RWPE1 (cell line): Measurements from ENCODE around the gene IMMP2L.
"Not testable (repeated sequence)": the region's sequence is repeated elsewhere in the genome, so short reads cannot be mapped to it uniquely, and the experiment has no call there.

Experiments used
- CTCF ChIA-PET: fragments of 350-600 bp; sonication (Branson Sonifier 250); formaldehyde crosslinking; extraction: SDS; loops from one replicate; lab custom pipeline; 2021; lab: Yijun Ruan, JAX
- POLR2A ChIA-PET: fragments of 400-600 bp; formaldehyde crosslinking; extraction: SDS; loops from one replicate; lab custom pipeline; 2020; ENCODE audit warnings: antibody characterized with exemption; ENCODE audit not compliant: low non-redundant PET; lab: Yijun Ruan, JAX
- DNase-seq: peaks from one replicate; pipeline ENCODE4 v3.0.0; 2012; ENCODE audit warnings: low spot score
- H3K27ac ChIP-seq: fragments of 450-650 bp; 2 replicates; pipeline ENCODE4 v1.5.1; 2017
- CTCF ChIP-seq: fragments of 450-650 bp; conservative IDR thresholded peaks from 2 replicates; pipeline ENCODE4 v1.5.1; 2017; ENCODE audit warnings: low read depth, mild to moderate bottlenecking

IMMP2L gene

DNA sequence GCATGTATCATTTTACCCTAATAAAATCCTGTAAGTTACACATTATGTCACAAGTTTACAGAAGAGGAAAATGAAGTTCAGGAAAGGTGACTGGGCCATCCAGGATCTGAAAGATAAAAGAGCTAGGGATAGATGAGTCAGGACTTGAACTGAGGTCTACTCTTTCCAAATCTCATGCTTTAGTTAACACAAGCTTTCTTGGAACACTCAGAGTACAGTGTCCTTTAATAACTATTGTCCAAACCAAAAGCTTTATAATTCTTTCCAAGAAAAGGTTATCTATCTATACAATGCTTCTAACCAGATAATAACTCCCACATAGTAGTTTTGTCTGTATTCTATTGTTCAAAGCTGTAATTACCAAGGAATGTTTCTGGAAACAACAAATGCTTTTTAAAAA is 306.7 kb downstream of the IMMP2L start:
- ChIA-PET POLR2A (no interaction called here), CTCF (no interaction called here)
- DNase-seq = peak; percentile 7
- H3K27ac ChIP-seq = no peak overlapping the region
- no peak for TF ChIP-seq CTCF

DNA sequence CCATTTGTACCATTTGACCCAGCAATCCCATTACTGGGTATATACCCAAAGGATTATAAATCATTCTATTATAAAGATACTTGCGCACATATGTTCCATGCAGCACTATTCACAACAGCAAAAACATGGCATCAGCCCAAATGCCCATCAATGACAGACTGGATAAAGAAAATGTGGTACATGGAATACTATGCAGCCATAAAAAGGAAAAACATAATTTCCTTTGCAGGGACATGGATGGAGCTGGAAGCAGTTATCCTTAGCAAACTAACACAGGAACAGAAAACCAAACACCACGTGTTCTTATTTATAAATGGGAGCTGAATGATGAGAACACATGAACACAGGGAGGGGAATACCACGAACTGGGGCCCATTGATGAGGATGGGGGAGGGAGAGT is 310.9 kb downstream of the IMMP2L start:
- CTCF ChIA-PET, H3K27ac ChIP-seq, POLR2A ChIA-PET, DNase-seq: not testable (repeated sequence)

DNA sequence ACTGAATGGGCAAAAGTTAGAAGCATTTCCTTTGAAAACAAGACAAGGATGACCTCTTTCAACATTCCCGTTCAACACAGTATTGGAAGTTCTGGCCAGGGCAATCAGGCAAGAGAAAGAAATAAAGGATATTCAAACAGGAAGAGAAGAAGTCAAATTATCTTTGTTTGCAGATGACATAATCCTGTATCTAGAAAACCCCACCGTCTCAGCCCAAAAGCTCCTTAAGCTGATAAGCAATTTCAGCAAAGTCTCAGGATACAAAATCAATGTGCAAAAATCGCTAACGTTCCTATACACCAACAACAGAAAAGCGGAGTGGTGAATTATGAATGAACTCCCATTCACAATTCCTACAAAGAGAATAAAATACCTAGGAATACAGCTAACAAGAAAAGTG is 312.5 kb downstream of the IMMP2L start:
- CTCF ChIA-PET, POLR2A ChIA-PET, DNase-seq: not testable (repeated sequence)

GRCh38 chr7:111242141-111242755 is 320.0 kb downstream of the IMMP2L start:
- TF ChIP-seq CTCF = no peak
- DNase-seq = no peak
- no peak overlapping the region for H3K27ac ChIP-seq
- CTCF ChIA-PET = no interaction called here
- POLR2A ChIA-PET = no interaction called here

More for the DNA sequence above, 312.5 kb downstream of the IMMP2L start:
- H3K27ac ChIP-seq = not testable (repeated sequence)

- H3K27ac ChIP-seq = no peak overlapping the region
- ChIA-PET CTCF (interaction anchor here (0.7 kb wide), 1 partner anchor 490 kb away, joined by 3 read pairs; no protein-coding TSS in a partner anchor), POLR2A (no interaction called here)
- no peak for DNase-seq
- no peak for TF ChIP-seq CTCF
These were observed 321.9 kb downstream of the IMMP2L start for GRCh38 chr7:111240371-111240770.

GRCh38 chr7:111239437-111239836 is 322.9 kb downstream of the IMMP2L start:
- no peak overlapping the region for H3K27ac ChIP-seq
- DNase-seq = no peak
- POLR2A ChIA-PET = no interaction called here
- TF ChIP-seq CTCF = no peak
- CTCF ChIA-PET = interaction anchor here (0.7 kb wide), 1 partner anchor 491 kb away, joined by 3 read pairs; no protein-coding TSS in a partner anchor

DNA sequence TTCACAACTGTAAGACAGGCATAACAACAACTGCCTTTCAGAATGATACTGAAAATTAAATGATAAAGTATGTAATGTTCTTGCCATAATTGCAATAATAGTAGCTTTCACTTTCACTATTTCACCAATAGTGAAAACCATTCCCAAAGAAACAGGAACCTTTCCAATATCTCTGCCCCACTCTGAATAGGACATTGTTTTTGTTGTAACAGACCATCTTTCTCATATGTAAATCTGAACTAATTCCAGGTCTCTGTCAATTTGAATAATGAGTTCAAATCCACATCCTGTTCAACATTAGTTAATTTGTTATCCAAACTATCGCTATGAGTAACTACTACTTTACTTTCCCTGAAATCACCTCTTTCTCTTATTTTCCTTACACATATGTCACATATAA is 323.4 kb downstream of the IMMP2L start:
- CTCF ChIA-PET = no interaction called here
- no peak for TF ChIP-seq CTCF
- no peak for DNase-seq

DNA sequence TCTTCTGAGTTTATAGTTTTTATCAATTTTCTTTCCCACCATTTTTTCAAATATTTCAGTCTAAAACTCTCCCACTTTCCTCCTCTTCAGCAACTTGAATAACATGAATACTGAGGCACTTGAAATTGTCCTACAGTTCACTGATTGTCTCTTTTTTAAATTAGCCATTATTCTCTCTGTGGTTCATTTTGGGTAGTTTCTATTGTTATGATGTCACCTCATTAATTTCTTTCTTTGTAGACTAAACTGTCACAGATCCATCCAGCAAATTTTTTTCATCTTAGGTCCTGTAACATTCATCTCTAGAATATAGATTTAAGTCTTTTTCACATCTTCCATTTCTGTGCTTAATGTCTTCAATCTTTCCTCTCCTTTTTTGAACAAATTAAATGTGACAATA is 326.6 kb downstream of the IMMP2L start:
- CTCF ChIA-PET = no interaction called here
- no peak for DNase-seq

More for the DNA sequence above, 323.4 kb downstream of the IMMP2L start:
- POLR2A ChIA-PET = interaction anchor here (0.6 kb wide), 1 partner anchor 29 kb away, joined by 4 read pairs; no protein-coding TSS in a partner anchor
- H3K27ac ChIP-seq = no peak overlapping the region

More for the DNA sequence above, 326.6 kb downstream of the IMMP2L start:
- POLR2A ChIA-PET = no interaction called here
- TF ChIP-seq CTCF = no peak
- H3K27ac ChIP-seq = no peak overlapping the region
